HG02970 (cell line): ENCODE measurements around the gene GULP1.
"Not testable (repeated sequence)": the region's sequence is repeated elsewhere in the genome, so short reads cannot be mapped to it uniquely, and the experiment has no call there.

Experiments
- ATAC-seq: cut with Tn5 transposase; IDR thresholded peaks from one replicate; pipeline ENCODE4 v1.9.1; 2021; ENCODE audit warnings: mild to moderate bottlenecking, moderate library complexity, moderate number of reproducible peaks; ENCODE audit not compliant: unreplicated experiment, low FRiP score

The GULP1 gene

GRCh38 chr2:188582211-188582610 is 290.5 kb downstream of the GULP1 start:
- ATAC-seq = no peak

DNA sequence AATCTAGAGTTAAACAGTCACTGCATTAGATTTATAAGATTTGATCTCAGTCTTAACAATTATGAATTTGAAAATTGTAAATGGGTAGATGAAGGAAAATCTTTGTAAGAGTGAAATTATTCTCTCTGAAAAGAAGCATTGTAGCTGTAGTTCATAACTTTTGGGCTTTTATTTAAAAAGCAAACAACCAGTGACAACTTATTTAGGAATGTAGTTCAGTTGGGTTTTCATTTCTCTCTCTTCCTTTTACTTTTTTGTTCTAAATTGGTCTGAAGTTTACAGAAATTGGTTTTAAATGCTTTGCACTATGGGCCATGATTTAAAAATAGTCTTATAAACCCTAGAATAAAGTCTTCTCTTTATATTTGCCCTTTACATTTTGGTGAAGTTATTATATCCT is 296.6 kb downstream of the GULP1 start:
- no peak for ATAC-seq

- ATAC-seq = no peak
Measured at GRCh38 chr2:188596054-188596453, 304.4 kb downstream of the GULP1 start.

DNA sequence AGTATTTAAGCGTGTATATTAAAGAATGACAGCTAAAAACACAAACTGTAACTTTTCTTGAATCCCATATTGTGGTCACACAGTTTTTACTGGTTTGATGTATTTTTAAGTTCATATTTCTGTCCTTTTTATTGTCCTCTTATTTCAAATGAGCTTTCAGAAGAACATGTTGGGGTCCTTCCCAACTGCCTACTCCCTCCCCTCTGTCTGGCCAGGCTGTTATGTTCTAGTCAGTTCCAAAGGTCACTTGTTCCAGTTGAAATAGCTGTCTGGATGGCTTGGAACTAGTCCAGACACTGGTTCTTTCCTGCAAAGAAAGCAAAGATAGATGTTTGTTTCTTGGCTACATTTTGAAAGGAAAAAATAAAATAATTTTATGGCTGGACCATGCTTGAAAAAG is 306.9 kb downstream of the GULP1 start:
- no peak for ATAC-seq

GRCh38 chr2:188599140-188599539 is 307.5 kb downstream of the GULP1 start:
- ATAC-seq = no peak

DNA sequence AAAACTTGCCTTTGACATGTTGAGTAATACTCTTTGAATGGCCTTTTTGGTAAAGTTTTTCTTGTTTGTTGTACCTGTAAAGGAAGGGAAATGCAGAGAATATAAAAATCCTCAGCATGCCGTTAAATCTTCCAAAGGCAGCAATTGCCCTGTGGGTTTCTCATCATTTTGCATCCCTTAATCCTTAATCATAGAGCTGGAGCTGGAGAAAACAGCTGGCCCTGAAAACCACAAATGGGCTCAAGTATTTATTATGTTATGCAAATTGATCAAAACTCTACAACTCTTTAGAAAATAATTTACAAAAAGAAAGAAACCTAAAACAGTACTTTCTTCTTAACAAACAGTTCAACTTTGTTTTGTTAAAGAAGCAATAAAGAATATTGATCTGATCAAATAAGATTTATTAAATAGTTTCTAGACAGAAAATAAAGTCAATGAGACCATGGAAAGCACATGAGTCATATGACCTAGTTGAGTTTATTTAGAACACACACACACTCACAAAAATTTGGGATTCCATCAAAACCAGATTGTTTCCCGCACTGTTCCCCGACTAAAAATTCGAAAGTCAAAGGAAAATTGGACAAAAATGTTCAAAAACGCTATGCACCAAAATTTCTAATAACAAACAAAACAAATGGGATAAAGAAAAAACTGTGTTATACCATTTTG is 309.0 kb downstream of the GULP1 start:
- ATAC-seq = no peak

DNA sequence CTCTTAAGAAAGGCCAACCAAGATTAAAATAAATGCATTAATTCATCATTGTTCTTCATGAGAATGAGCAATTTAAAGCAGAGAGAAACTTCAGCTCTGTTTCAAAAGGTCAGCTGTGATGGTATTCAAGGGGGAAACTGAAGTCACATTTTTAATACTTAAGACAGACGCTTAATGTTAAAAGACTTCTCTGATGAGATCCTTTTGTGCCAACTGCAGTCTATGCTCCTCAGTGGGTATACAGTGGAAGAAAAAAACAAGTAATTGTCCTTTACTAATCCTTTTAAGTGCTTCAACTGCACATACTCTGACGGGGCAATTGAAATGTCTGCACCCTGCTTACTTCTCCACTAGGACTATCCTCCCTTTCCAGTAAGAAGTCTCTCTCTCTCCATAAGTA is 309.7 kb downstream of the GULP1 start:
- no peak for ATAC-seq

- ATAC-seq = no peak
Measured at GRCh38 chr2:188601927-188602326, 310.3 kb downstream of the GULP1 start.

- no peak for ATAC-seq
Measured at GRCh38 chr2:188604579-188604978, 312.9 kb downstream of the GULP1 start.

- not testable (repeated sequence) for ATAC-seq
Measured at GRCh38 chr2:188605609-188606584, 314.2 kb downstream of the GULP1 start.

- ATAC-seq = not testable (repeated sequence)
Measured at GRCh38 chr2:188606596-188606995, 314.9 kb downstream of the GULP1 start.

DNA sequence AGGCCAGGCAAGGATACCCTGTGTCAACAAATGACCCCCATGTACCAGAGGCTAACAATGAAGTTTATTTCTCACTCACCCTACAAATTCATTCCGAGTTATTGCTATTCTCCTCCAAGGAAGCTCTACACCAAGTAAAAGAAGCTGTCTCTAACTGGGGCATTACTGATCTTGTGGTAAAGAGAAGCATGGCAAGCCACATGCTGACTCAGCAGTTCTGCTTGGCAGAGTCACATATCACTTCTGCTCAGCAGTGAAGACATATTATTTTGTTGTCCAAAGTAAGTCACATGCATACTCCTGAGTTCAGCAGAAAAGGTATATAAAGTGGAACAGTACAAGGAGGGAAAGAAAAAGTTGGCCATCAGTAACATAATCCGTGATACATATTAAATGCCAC is 315.8 kb downstream of the GULP1 start:
- ATAC-seq = no peak

- no peak for ATAC-seq
Measured at GRCh38 chr2:188609321-188610049, 317.8 kb downstream of the GULP1 start.

DNA sequence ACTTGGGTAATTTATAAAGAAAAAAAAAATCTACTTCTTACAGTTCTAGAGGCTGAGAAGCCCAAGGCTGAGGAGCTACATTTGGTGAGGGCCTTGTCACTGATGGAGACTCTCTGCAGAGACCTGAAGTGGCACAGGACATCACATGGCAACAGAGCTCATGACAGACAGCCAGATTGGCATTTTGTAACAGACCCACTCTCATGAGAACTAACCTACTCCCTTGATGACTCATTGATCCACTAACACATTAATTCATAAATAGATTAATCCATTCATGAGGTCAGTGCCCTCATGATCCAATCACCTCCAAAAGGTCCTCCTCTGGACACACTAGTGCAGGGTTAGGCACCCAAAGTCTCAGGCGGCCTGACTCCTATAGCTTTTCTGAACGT is 318.4 kb downstream of the GULP1 start:
- no peak for ATAC-seq

GRCh38 chr2:188610827-188611226 is 319.2 kb downstream of the GULP1 start:
- no peak for ATAC-seq

- ATAC-seq = no peak
Measured at GRCh38 chr2:188619146-188619545, 327.5 kb downstream of the GULP1 start.

DNA sequence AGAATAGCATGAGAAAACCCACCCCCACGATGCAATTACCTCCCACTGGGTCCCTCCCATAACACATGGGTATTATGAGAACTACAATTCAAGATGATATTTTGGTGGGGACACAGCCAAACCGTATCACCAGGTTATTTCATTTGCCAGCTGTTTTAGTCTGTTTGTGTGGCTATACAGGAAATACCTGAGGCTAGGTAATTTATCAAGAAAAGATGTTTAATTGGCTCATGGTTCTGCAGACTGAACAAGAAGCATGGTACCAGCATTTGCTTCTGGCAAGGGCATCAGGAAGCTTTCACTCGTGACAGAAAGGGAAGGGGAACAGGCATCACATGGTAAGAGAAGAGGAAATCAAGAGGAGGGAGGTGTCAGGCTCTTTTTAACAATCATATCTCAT is 329.2 kb downstream of the GULP1 start:
- no peak for ATAC-seq

GRCh38 chr2:188622601-188623260 is 331.1 kb downstream of the GULP1 start:
- no peak for ATAC-seq

- no peak for ATAC-seq
Measured at GRCh38 chr2:188623995-188624643, 332.4 kb downstream of the GULP1 start.

GRCh38 chr2:188627471-188627870 is 335.8 kb downstream of the GULP1 start:
- ATAC-seq = no peak
